Stimulated activated CD4-positive, alpha-beta T cell treated with anti-CD3 and anti-CD28 coated beads, Interleukin-15, amount 100 ng/mL, for 1 hour (primary cell): Measurements from ENCODE around the gene OTOF.

Experiments
- DNase-seq, 2 donors: peaks; one replicate each; pipeline ENCODE4 v3.0.0-alpha.2; 2020; ENCODE audit warnings: low read depth in 1 of 2, low spot score in 1 of 2

Gene OTOF

GRCh38 chr2:26466662-26467310, 11.1 kb downstream of the OTOF start:
- DNase-seq, result no peak

- DNase-seq, result no peak
These were observed 11.9 kb downstream of the OTOF start for GRCh38 chr2:26465981-26466471.

GRCh38 chr2:26465266-26465925, 12.5 kb downstream of the OTOF start:
- no peak for DNase-seq

GRCh38 chr2:26464390-26465265, 13.3 kb downstream of the OTOF start:
- DNase-seq, result no peak

- no peak for DNase-seq
These were observed 14.4 kb downstream of the OTOF start for GRCh38 chr2:26463244-26464192.

- no peak for DNase-seq
These were observed 15.2 kb downstream of the OTOF start for GRCh38 chr2:26462511-26463243.

GRCh38 chr2:26462100-26462499, 15.8 kb downstream of the OTOF start:
- DNase-seq, result no peak

- no peak for DNase-seq
These were observed 16.3 kb downstream of the OTOF start for GRCh38 chr2:26461601-26462023.

GRCh38 chr2:26460613-26461031, 17.3 kb downstream of the OTOF start:
- DNase-seq, result no peak

GRCh38 chr2:26459991-26460612, 17.8 kb downstream of the OTOF start:
- DNase-seq, result no peak

- DNase-seq, result no peak
These were observed 19.4 kb downstream of the OTOF start for GRCh38 chr2:26458365-26459042.

GRCh38 chr2:26457695-26458364, 20.1 kb downstream of the OTOF start:
- DNase-seq, result no peak

- no peak for DNase-seq
These were observed 20.7 kb downstream of the OTOF start for GRCh38 chr2:26457251-26457666.

- no peak for DNase-seq
These were observed 21.3 kb downstream of the OTOF start for GRCh38 chr2:26456440-26457250.

GRCh38 chr2:26455670-26456439, 22.1 kb downstream of the OTOF start:
- DNase-seq, result no peak

GRCh38 chr2:26455037-26455669, 22.8 kb downstream of the OTOF start:
- no peak for DNase-seq
